H9 (cell line): Measurements from ENCODE around the gene SLC6A18. TPM values are rescaled to one million over a fixed set of nuclear protein-coding genes. Genes with fewer than 3 reads are reported as not detected.

Experiments
- DNase-seq: peaks from one replicate; pipeline ENCODE4 v3.0.0-alpha.2; 2017
- H2AFZ ChIP-seq: one replicate; pipeline ENCODE4 v1.6.1; 2013; ENCODE audit warnings: mild to moderate bottlenecking, low read length, control low read depth, moderate library complexity
- H2AK5ac ChIP-seq: 2 replicates; pipeline ENCODE4 v1.6.1; 2013; ENCODE audit warnings: low read length, control low read depth, mixed read lengths; ENCODE audit not compliant: insufficient read length
- H2BK120ac ChIP-seq: one replicate; pipeline ENCODE4 v1.6.1; 2013; ENCODE audit warnings: low read depth, mild to moderate bottlenecking, low read length, control low read depth, inconsistent platforms; ENCODE audit not compliant: poor library complexity, severe bottlenecking
- H2BK12ac ChIP-seq: 2 replicates; pipeline ENCODE4 v1.6.1; 2013; ENCODE audit warnings: low read length, control low read depth, mixed read lengths, low read depth; ENCODE audit not compliant: insufficient read length
- H2BK15ac ChIP-seq: 2 replicates; pipeline ENCODE4 v1.6.1; 2013; ENCODE audit warnings: low read depth, low read length, control low read depth
- H2BK20ac ChIP-seq: one replicate; pipeline ENCODE4 v1.6.1; 2013; ENCODE audit warnings: low read depth, mild to moderate bottlenecking, low read length, control low read depth, inconsistent platforms; ENCODE audit not compliant: poor library complexity, severe bottlenecking
- H2BK5ac ChIP-seq: 2 replicates; pipeline ENCODE4 v1.6.1; 2013; ENCODE audit warnings: low read length, control low read depth, mixed read lengths; ENCODE audit not compliant: insufficient read length
- H3K14ac ChIP-seq: 2 replicates; pipeline ENCODE4 v1.6.1; 2013; ENCODE audit warnings: low read length, control low read depth; ENCODE audit not compliant: insufficient read depth
- H3K18ac ChIP-seq: 2 replicates; pipeline ENCODE4 v1.6.1; 2013; ENCODE audit warnings: low read depth, mild to moderate bottlenecking, mixed read lengths, low read length, control low read depth; ENCODE audit not compliant: insufficient read length
- H3K23ac ChIP-seq: 2 replicates; pipeline ENCODE4 v1.6.1; 2013; ENCODE audit warnings: low read length, control low read depth, mixed read lengths, low read depth; ENCODE audit not compliant: insufficient read length
- H3K23me2 ChIP-seq: 2 replicates; pipeline ENCODE4 v1.6.1; 2013; ENCODE audit warnings: low read depth, mild to moderate bottlenecking, mixed read lengths, low read length, control low read depth; ENCODE audit not compliant: insufficient read length, poor library complexity, severe bottlenecking
- H3K27ac ChIP-seq: 2 replicates; pipeline ENCODE4 v1.5.1; 2013; ENCODE audit warnings: low read length, control low read depth, mixed read lengths, low read depth; ENCODE audit not compliant: insufficient read length
- H3K27me3 ChIP-seq: 2 replicates; pipeline ENCODE4 v1.6.1; 2013; ENCODE audit warnings: low read length, control low read depth, inconsistent platforms; ENCODE audit not compliant: insufficient read depth
- H3K4ac ChIP-seq: 2 replicates; pipeline ENCODE4 v1.6.1; 2013; ENCODE audit warnings: low read depth, mild to moderate bottlenecking, control low read depth, inconsistent platforms, low read length, moderate library complexity
- H3K4me1 ChIP-seq: 2 replicates; pipeline ENCODE4 v1.6.1; 2013; ENCODE audit warnings: low read length, control low read depth, inconsistent platforms; ENCODE audit not compliant: insufficient read depth
- H3K4me2 ChIP-seq: 2 replicates; pipeline ENCODE4 v1.6.1; 2013; ENCODE audit warnings: low read length, control low read depth, mixed read lengths; ENCODE audit not compliant: insufficient read length, insufficient read depth
- H3K56ac ChIP-seq: 2 replicates; pipeline ENCODE4 v1.6.1; 2013; ENCODE audit warnings: low read depth, mild to moderate bottlenecking, mixed read lengths, low read length, control low read depth; ENCODE audit not compliant: insufficient read length
- H3K79me1 ChIP-seq: 2 replicates; pipeline ENCODE4 v1.6.1; 2013; ENCODE audit warnings: low read depth, mild to moderate bottlenecking, moderate library complexity, low read length, control low read depth, inconsistent platforms; ENCODE audit not compliant: insufficient read depth, poor library complexity, severe bottlenecking
- H3K79me2 ChIP-seq: 2 replicates; pipeline ENCODE4 v1.6.1; 2013; ENCODE audit warnings: low read length, control low read depth, inconsistent platforms; ENCODE audit not compliant: insufficient read depth
- H3K9ac ChIP-seq: 2 replicates; pipeline ENCODE4 v1.6.1; 2013; ENCODE audit warnings: low read length, control low read depth, mixed read lengths; ENCODE audit not compliant: insufficient read length; ENCODE audit errors: extremely low read depth
- H3K9me3 ChIP-seq: one replicate; pipeline ENCODE4 v1.6.1; 2013; ENCODE audit warnings: low read depth, low read length, inconsistent platforms; ENCODE audit not compliant: control insufficient read depth
- H3T11ph ChIP-seq: one replicate; pipeline ENCODE4 v1.6.1; 2013; ENCODE audit warnings: mild to moderate bottlenecking, low read length, control low read depth, inconsistent platforms
- H4K20me1 ChIP-seq: one replicate; pipeline ENCODE4 v1.6.1; 2013; ENCODE audit not compliant: control insufficient read depth, insufficient read length, insufficient read depth
- H4K5ac ChIP-seq: 2 replicates; pipeline ENCODE4 v1.6.1; 2013; ENCODE audit warnings: low read depth, mild to moderate bottlenecking, mixed read lengths, low read length, control low read depth; ENCODE audit not compliant: insufficient read length
- H4K8ac ChIP-seq: replicated peaks from 2 replicates; pipeline ENCODE4 v1.6.1; 2013; ENCODE audit warnings: low read length, control low read depth, mixed read lengths, low read depth; ENCODE audit not compliant: insufficient read length
- H4K91ac ChIP-seq: 2 replicates; pipeline ENCODE4 v1.6.1; 2013; ENCODE audit warnings: low read depth, mild to moderate bottlenecking, moderate library complexity, mixed read lengths, low read length, control low read depth; ENCODE audit not compliant: insufficient read length
- H3K27ac Mint-ChIP-seq, 3 experiments: 2 replicates in 2 of 3; 3 replicates in 1 of 3; pipeline ENCODE4 v1.8.0; 2020 to 2021; ENCODE audit warnings: mixed read lengths in 3 of 3, mild to moderate bottlenecking in 1 of 3, moderate library complexity in 1 of 3
- H3K27me3 Mint-ChIP-seq: 2 replicates; pipeline ENCODE4 v1.8.0; 2021; ENCODE audit warnings: low read depth, mild to moderate bottlenecking, moderate library complexity, mixed read lengths
- H3K36me3 Mint-ChIP-seq, 3 experiments: 2 replicates in 2 of 3; 3 replicates in 1 of 3; pipeline ENCODE4 v1.8.0; 2020 to 2021; ENCODE audit warnings: low read depth in 3 of 3, mixed read lengths in 3 of 3; ENCODE audit not compliant: insufficient read depth in 1 of 3
- H3K4me1 Mint-ChIP-seq, 2 experiments: 2 replicates each; pipeline ENCODE4 v1.8.0; 2020; ENCODE audit warnings: mixed read lengths in 2 of 2
- H3K4me3 Mint-ChIP-seq, 2 experiments: 2 replicates in 1 of 2; 3 replicates in 1 of 2; pipeline ENCODE4 v1.8.0; 2020 to 2021; ENCODE audit warnings: mild to moderate bottlenecking in 2 of 2, mixed read lengths in 2 of 2, moderate library complexity in 1 of 2
- H3K9me3 Mint-ChIP-seq, 2 experiments: 2 replicates in 1 of 2; 3 replicates in 1 of 2; pipeline ENCODE4 v1.8.0; 2020; ENCODE audit warnings: mild to moderate bottlenecking in 2 of 2, mixed read lengths in 2 of 2, moderate library complexity in 1 of 2
- CTCF ChIP-seq: fragments of 200-600 bp; sonication (generic); conservative IDR thresholded peaks from 3 replicates; pipeline ENCODE4 v1.8.0; 2021; ENCODE audit warnings: antibody characterized with exemption, mild to moderate bottlenecking
- WGBS: extraction: QIAGEN DNeasy Blood & Tissue Kit; methylation state at CpG from one replicate; pipeline ENCODE4 v1.1.7; 2013; ENCODE audit warnings: missing lambda C conversion rate, low lambda C conversion rate, mixed read lengths; ENCODE audit not compliant: insufficient read length; ENCODE audit errors: extremely low coverage; 5-methylcytosine and 5-hydroxymethylcytosine counted together
- total RNA-seq: library from RNA; stranded (reverse); gene quantifications from 2 replicates; pipeline ENCODE4 v1.2.1, GENCODE V29; 2021

The SLC6A18 gene
- total RNA-seq, 1 experiment from 2014 or later, result not detected

GRCh38 chr5:1230551-1230950, 5.4 kb downstream of the SLC6A18 start:
- no peak overlapping the region for H2AK5ac ChIP-seq
- peaks cover 0 to 12% of the 10 kb centered on the region in 2 experiments; a peak in 2 of 4 replicates for H3K4me1 Mint-ChIP-seq
- no peaks in the 10 kb centered on the region for H3K79me2 ChIP-seq
- no peak overlapping the region for H3K18ac ChIP-seq
- no peaks in the 10 kb centered on the region; the same call in 1 of the 2 replicates for H3K4me1 ChIP-seq
- no peak overlapping the region for H3K4ac ChIP-seq
- H3K79me1 ChIP-seq, result no peaks in the 10 kb centered on the region
- no peak overlapping the region for H2BK15ac ChIP-seq
- no peak for TF ChIP-seq CTCF
- no peak overlapping the region for H3K27ac ChIP-seq
- H3K27ac Mint-ChIP-seq, result no peak overlapping the region; a peak in 1 of 7 replicates
- no peak overlapping the region for H2AFZ ChIP-seq
- no peak overlapping the region for H4K8ac ChIP-seq
- H3K27me3 Mint-ChIP-seq, result peaks cover 4% of the 10 kb centered on the region
- H3K4me2 ChIP-seq, result no peak overlapping the region
- no peak overlapping the region for H2BK12ac ChIP-seq
- H3K56ac ChIP-seq, result no peak overlapping the region
- H4K5ac ChIP-seq, result no peak overlapping the region
- no peaks in the 10 kb centered on the region for H3K23me2 ChIP-seq
- no peak overlapping the region for H2BK20ac ChIP-seq
- no peaks in the 10 kb centered on the region for H4K20me1 ChIP-seq
- H2BK5ac ChIP-seq, result no peak overlapping the region
- H3K36me3 Mint-ChIP-seq, result no peaks in the 10 kb centered on the region; a peak in 1 of 7 replicates
- no peaks in the 10 kb centered on the region for H3K27me3 ChIP-seq
- H4K91ac ChIP-seq, result no peak overlapping the region
- H3K4me3 Mint-ChIP-seq, result no peak overlapping the region
- no peak overlapping the region for H3K9ac ChIP-seq
- WGBS, result no CpG with 5 or more reads among the region's 17 CpGs
- no peak overlapping the region for H2BK120ac ChIP-seq
- DNase-seq, result no peak
- no peak overlapping the region for H3K23ac ChIP-seq
- H3K9me3 Mint-ChIP-seq, result peaks cover 0 to 1% of the 10 kb centered on the region in 2 experiments; a peak in 3 of 5 replicates
- H3T11ph ChIP-seq, result no peak overlapping the region
- H3K14ac ChIP-seq, result no peak overlapping the region
- no peaks in the 10 kb centered on the region for H3K9me3 ChIP-seq
